ENCODE results near the gene IHH.

IHH gene

DNA sequence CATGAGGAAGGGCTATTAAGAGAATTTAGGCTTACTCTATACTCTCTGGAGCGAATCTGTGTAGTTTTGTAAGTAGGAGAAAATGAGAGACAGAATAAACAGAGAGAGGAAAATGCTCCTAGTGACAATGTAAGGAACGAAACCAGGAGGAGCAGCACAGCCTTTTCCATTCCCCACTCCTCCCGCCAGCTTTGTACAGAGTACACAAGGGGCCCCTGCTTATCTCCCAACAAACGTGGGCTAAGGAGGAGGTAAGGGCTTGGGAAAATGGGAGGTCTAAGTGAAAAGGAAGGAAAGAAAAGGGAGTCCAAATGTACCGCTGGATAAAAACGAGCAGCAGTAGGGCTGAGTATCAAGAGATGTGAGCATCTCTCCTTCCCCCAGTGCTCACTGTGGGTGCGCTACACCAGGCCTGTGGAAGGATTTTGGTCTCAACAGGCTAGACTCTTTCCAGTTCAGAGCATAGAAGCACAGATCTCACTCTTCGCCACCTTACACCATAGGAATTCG lies 12.1 kb upstream of the IHH start:
- Histone ChIP-seq H4K20me1 (ENCODE audit: low read depth, low read length) (no peaks in the 10 kb centered on the region), H3K79me2 (ENCODE audit: insufficient read depth, low read length) (no peaks in the 10 kb centered on the region), H3F3A (ENCODE audit: insufficient read depth) (no peaks in the 10 kb centered on the region), H3K9ac (ENCODE audit: low read length) (no peak overlapping the region), H3K27me3 (ENCODE audit: low read length) (no peaks in the 10 kb centered on the region), H3K4me2 (ENCODE audit: low read depth, low read length, poor library complexity, severe bottlenecking) (no peak overlapping the region), H3K9me2 (replicated peaks; ENCODE audit: insufficient read depth, low read length) (no peaks in the 10 kb centered on the region), H3K4me3 (ENCODE audit: insufficient read depth, low read length, poor library complexity, severe bottlenecking) (no peak overlapping the region), H3K27ac (ENCODE audit: low read depth, low read length) (no peak overlapping the region), H2AFZ (ENCODE audit: low read depth, low read length, severe bottlenecking) (no peak overlapping the region), H3K9me3 (ENCODE audit: insufficient read depth, low read length) (no peaks in the 10 kb centered on the region), H3K36me3 (ENCODE audit: low read length) (no peaks in the 10 kb centered on the region)
- no peak for TF ChIP-seq EZH2phosphoT487 (conservative IDR thresholded peaks at IDR 0.05; ENCODE audit: low read length)
- TF ChIP-seq, protein P1, sequence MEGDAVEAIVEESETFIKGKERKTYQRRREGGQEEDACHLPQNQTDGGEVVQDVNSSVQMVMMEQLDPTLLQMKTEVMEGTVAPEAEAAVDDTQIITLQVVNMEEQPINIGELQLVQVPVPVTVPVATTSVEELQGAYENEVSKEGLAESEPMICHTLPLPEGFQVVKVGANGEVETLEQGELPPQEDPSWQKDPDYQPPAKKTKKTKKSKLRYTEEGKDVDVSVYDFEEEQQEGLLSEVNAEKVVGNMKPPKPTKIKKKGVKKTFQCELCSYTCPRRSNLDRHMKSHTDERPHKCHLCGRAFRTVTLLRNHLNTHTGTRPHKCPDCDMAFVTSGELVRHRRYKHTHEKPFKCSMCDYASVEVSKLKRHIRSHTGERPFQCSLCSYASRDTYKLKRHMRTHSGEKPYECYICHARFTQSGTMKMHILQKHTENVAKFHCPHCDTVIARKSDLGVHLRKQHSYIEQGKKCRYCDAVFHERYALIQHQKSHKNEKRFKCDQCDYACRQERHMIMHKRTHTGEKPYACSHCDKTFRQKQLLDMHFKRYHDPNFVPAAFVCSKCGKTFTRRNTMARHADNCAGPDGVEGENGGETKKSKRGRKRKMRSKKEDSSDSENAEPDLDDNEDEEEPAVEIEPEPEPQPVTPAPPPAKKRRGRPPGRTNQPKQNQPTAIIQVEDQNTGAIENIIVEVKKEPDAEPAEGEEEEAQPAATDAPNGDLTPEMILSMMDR (IDR thresholded peaks at IDR 0.05; ENCODE audit: insufficient read depth, low read length, poor library complexity, severe bottlenecking), result no peak

DNA sequence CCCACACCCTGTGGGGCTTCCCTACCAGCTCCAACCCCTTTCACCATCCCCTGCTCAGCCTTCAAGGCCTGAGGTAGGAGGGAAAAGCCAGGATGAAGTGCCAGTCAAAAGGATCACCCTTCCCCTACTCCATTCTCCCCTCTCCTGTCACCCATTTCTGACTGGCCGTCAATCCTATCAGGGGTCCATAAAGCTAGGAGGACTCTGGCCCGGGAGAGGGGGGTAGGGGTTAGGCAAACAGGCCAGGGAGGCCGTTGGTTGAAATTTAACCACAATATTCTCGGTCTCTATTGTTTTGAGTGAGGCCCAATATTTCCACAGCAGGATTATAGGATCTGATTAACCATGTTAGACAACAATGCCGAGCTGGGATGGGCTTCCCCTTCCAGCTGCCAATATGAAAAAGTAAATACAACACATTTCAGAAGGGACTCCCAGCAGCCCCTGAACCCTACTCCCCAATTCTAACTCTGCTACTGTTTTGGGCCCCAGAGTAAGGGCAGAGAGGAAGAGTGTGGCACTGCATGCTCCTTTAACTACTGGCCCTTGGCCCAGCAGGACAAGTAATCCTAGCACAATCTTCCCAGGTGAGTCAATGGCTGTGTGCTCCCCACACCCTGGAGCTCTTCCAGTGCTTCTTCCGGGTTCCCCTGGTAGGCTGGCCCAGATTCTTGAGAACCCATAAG lies 10.6 kb upstream of the IHH start:
- Histone ChIP-seq H2AFZ (ENCODE audit: low read depth, low read length, severe bottlenecking) (no peak overlapping the region), H3K9ac (ENCODE audit: low read length) (no peak overlapping the region), H3K4me2 (ENCODE audit: low read depth, low read length, poor library complexity, severe bottlenecking) (no peak overlapping the region), H3F3A (ENCODE audit: insufficient read depth) (no peaks in the 10 kb centered on the region), H3K4me3 (ENCODE audit: insufficient read depth, low read length, poor library complexity, severe bottlenecking) (no peak overlapping the region), H3K79me2 (ENCODE audit: insufficient read depth, low read length) (no peaks in the 10 kb centered on the region), H3K36me3 (ENCODE audit: low read length) (no peaks in the 10 kb centered on the region), H3K27me3 (ENCODE audit: low read length) (no peaks in the 10 kb centered on the region), H4K20me1 (ENCODE audit: low read depth, low read length) (no peaks in the 10 kb centered on the region), H3K27ac (ENCODE audit: low read depth, low read length) (no peak overlapping the region), H3K9me3 (ENCODE audit: insufficient read depth, low read length) (no peaks in the 10 kb centered on the region), H3K9me2 (replicated peaks; ENCODE audit: insufficient read depth, low read length) (no peaks in the 10 kb centered on the region)
- TF ChIP-seq EZH2phosphoT487 (conservative IDR thresholded peaks at IDR 0.05; ENCODE audit: low read length), result no peak

DNA sequence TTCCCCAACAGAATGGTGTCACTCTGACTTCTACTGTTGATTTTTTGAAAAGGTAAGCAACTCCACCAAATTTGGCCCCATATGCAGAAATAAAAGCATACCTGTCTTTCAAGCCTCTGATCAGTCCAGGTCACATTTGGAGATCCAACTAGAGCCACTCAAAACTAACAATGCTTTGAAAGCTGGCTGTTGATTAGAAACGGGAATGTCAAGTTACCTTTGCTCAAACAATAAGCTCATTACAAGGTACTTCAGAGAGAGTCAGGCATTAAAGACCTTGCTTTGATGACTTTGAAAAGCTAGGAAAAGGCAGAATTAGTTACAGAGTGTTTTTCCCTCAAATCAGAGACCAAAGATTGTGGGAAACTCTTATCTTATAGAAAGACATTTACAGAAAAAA lies 4.8 kb upstream of the IHH start:
- Histone ChIP-seq H3K79me2 (ENCODE audit: insufficient read depth, low read length) (no peaks in the 10 kb centered on the region), H3K9me3 (ENCODE audit: insufficient read depth, low read length) (no peaks in the 10 kb centered on the region), H2AFZ (ENCODE audit: low read depth, low read length, severe bottlenecking) (no peak overlapping the region), H4K20me1 (ENCODE audit: low read depth, low read length) (no peaks in the 10 kb centered on the region), H3K4me3 (ENCODE audit: insufficient read depth, low read length, poor library complexity, severe bottlenecking) (no peak overlapping the region), H3K9me2 (replicated peaks; ENCODE audit: insufficient read depth, low read length) (no peaks in the 10 kb centered on the region), H3F3A (ENCODE audit: insufficient read depth) (no peaks in the 10 kb centered on the region), H3K36me3 (ENCODE audit: low read length) (no peaks in the 10 kb centered on the region), H3K27me3 (ENCODE audit: low read length) (no peaks in the 10 kb centered on the region), H3K27ac (ENCODE audit: low read depth, low read length) (no peak overlapping the region), H3K9ac (ENCODE audit: low read length) (no peak overlapping the region), H3K4me2 (ENCODE audit: low read depth, low read length, poor library complexity, severe bottlenecking) (no peak overlapping the region)
- no peak for TF ChIP-seq EZH2phosphoT487 (conservative IDR thresholded peaks at IDR 0.05; ENCODE audit: low read length)
- TF ChIP-seq, protein P1 (IDR thresholded peaks at IDR 0.05; ENCODE audit: insufficient read depth, low read length, poor library complexity, severe bottlenecking), result no peak

DNA sequence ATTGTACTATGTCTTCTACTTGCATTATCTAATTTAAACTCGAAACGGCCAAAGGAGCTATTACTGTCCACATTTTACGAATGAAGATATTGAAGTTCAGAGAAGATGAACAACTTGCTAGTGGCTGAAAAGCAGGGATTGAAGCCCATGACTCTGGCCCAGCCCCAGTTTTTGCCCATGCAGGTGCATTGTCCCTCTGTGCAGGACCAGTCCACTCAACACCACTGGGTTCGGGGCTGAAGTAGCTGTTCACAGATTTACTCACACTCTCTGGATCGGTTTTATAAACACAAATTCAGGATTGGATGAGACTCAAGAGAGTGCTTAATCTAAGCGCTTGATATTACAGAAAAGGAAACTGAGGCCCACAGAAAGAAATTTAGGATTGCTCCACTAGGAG lies 1.4 kb upstream of the IHH start:
- no peak for TF ChIP-seq EZH2phosphoT487 (conservative IDR thresholded peaks at IDR 0.05; ENCODE audit: low read length)
- TF ChIP-seq, protein P1 (IDR thresholded peaks at IDR 0.05; ENCODE audit: insufficient read depth, low read length, poor library complexity, severe bottlenecking), result no peak

More for the DNA sequence above, 1.4 kb upstream of the IHH start:
- H3K27me3 ChIP-seq (ENCODE audit: low read length), result no peaks in the 10 kb centered on the region
- no peaks in the 10 kb centered on the region for H3F3A ChIP-seq (ENCODE audit: insufficient read depth)
- no peak overlapping the region for H3K4me3 ChIP-seq (ENCODE audit: insufficient read depth, low read length, poor library complexity, severe bottlenecking)
- H3K27ac ChIP-seq (ENCODE audit: low read depth, low read length), result no peak overlapping the region
- no peaks in the 10 kb centered on the region for H3K36me3 ChIP-seq (ENCODE audit: low read length)
- no peaks in the 10 kb centered on the region for H3K9me3 ChIP-seq (ENCODE audit: insufficient read depth, low read length)
- no peaks in the 10 kb centered on the region for H4K20me1 ChIP-seq (ENCODE audit: low read depth, low read length)
- no peaks in the 10 kb centered on the region for H3K9me2 ChIP-seq (replicated peaks; ENCODE audit: insufficient read depth, low read length)
- H3K4me2 ChIP-seq (ENCODE audit: low read depth, low read length, poor library complexity, severe bottlenecking), result no peak overlapping the region
- no peak overlapping the region for H3K9ac ChIP-seq (ENCODE audit: low read length)
- no peak overlapping the region for H2AFZ ChIP-seq (ENCODE audit: low read depth, low read length, severe bottlenecking)
- H3K79me2 ChIP-seq (ENCODE audit: insufficient read depth, low read length), result no peaks in the 10 kb centered on the region
